ENCODE measurements around the gene IL34. TPM values are rescaled to one million over a fixed set of nuclear protein-coding genes. Genes with fewer than 3 reads are reported as not detected.
"Not testable (repeated sequence)": the region's sequence is repeated elsewhere in the genome, so short reads cannot be mapped to it uniquely, and the experiment has no call there.

IL34 gene
- total RNA-seq, 1 experiment from 2014 or later = not detected

GRCh38 chr16:70670938-70671337 is 24.6 kb downstream of the IL34 start:
- H3K9ac ChIP-seq (ENCODE audit: low read length); H2AFZ ChIP-seq (ENCODE audit: low read depth, low read length, poor library complexity, severe bottlenecking); BruUV-seq (replicated peaks); DNase-seq (ENCODE audit: low read depth, low spot score); CTCF ChIA-PET; H3K4me1 ChIP-seq (ENCODE audit: control insufficient read depth in 1 of 2, insufficient read depth in 2 of 2, low read length in 2 of 2); ATAC-seq; H3K4me2 ChIP-seq (ENCODE audit: low read length); RAD21 ChIA-PET (ENCODE audit: low non-redundant PET in 1 of 2, low total read pairs in 2 of 2, uncharacterized antibody in 2 of 2, unreplicated experiment in 2 of 2); POLR2A ChIA-PET; H3K27me3 ChIP-seq (ENCODE audit: insufficient read depth, low read length); H3K79me2 ChIP-seq (ENCODE audit: insufficient read depth, low read length); H3K9me3 ChIP-seq (ENCODE audit: control insufficient read depth in 1 of 2, insufficient read depth in 1 of 2, low read depth in 1 of 2, low read length in 2 of 2); H3K4me3 ChIP-seq (replicated peaks in 1 of 2; ENCODE audit: low read depth in 1 of 2, low read length in 2 of 2); H3K9me2 ChIP-seq (ENCODE audit: insufficient read depth); H3K27ac ChIP-seq (ENCODE audit: low read depth, low read length); intact Hi-C loops (cut with micrococcal nuclease); H4K20me1 ChIP-seq (ENCODE audit: insufficient read depth): not testable (repeated sequence)
- H3K36me3 ChIP-seq (ENCODE audit: control insufficient read depth in 1 of 2, insufficient read depth in 2 of 2, low read length in 2 of 2) = peaks cover 16 to 26% of the 10 kb centered on the region in 2 experiments; a peak in 3 of 4 replicates

DNA sequence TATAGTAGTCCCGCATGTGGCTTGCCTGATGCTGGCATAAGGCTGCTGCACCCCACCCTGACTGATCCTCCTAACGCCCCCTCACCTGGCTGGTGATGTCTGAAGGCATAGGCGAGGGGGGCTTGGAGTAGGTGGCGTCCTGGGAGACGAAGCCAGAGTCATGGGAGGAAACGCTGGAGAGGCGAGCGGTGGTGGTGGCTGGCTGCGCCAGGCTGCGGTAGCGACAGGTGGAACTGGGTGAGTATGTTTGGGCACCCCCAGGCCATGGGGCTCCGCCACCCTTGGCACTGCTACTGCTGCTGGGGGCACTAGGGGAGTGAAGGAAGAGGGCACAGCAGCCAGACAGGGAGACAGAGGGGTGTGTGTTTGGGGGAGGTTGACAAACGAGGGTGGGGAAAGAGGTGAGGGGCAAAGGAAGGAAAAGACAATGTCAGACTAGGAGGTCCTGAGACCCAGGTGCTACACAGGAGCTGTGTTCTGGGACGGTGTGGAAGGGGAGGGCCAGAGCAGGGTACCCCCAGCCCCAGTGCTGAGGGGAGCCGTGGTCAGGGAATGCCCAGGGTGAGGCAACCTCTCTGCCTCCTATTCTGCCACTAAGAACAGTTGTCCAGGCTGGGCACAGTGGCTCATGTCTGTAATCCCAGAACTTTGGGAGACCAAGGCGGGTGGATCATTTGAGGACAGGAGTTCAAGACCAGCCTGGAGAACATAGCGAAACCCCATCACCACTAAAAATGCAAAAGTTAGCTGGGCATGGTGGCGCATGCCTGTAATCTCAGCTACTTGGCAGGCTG is 28.1 kb downstream of the IL34 start:
- Histone ChIP-seq H3K4me3 (replicated peaks in 1 of 2; ENCODE audit: low read depth in 1 of 2, low read length in 2 of 2) (no peak overlapping the region), H3K27ac (ENCODE audit: low read depth, low read length) (no peak overlapping the region), H3K9me2 (ENCODE audit: insufficient read depth) (no peaks in the 10 kb centered on the region), H3K4me2 (ENCODE audit: low read length) (no peak overlapping the region), H2AFZ (ENCODE audit: low read depth, low read length, poor library complexity, severe bottlenecking) (no peak overlapping the region), H3K27me3 (ENCODE audit: insufficient read depth, low read length) (no peaks in the 10 kb centered on the region), H3K4me1 (ENCODE audit: control insufficient read depth in 1 of 2, insufficient read depth in 2 of 2, low read length in 2 of 2) (no peaks in the 10 kb centered on the region), H3K36me3 (ENCODE audit: control insufficient read depth in 1 of 2, insufficient read depth in 2 of 2, low read length in 2 of 2) (peaks cover 32 to 39% of the 10 kb centered on the region in 2 experiments; a peak in 3 of 4 replicates), H3K9ac (ENCODE audit: low read length) (no peak overlapping the region), H3K79me2 (ENCODE audit: insufficient read depth, low read length) (no peaks in the 10 kb centered on the region; the same call in 1 of the 2 replicates), H3K9me3 (ENCODE audit: control insufficient read depth in 1 of 2, insufficient read depth in 1 of 2, low read depth in 1 of 2, low read length in 2 of 2) (no peaks in the 10 kb centered on the region), H4K20me1 (ENCODE audit: insufficient read depth) (no peaks in the 10 kb centered on the region)
- ChIA-PET RAD21 (ENCODE audit: low non-redundant PET in 1 of 2, low total read pairs in 2 of 2, uncharacterized antibody in 2 of 2, unreplicated experiment in 2 of 2) (no interaction called here), POLR2A (no interaction called here), CTCF (interaction anchor here (1.7 kb wide), 1 partner anchor 97 kb away, joined by 6 read pairs; no protein-coding TSS in a partner anchor)
- TF ChIP-seq SIN3A (IDR thresholded peaks at IDR 0.05; ENCODE audit: low read depth) (no peak), ELF1 (IDR thresholded peaks at IDR 0.05; ENCODE audit: borderline replicate concordance, low read depth) (no peak), POLR2AphosphoS5 (IDR thresholded peaks at IDR 0.05; ENCODE audit: low read depth, low read length) (no peak), MAX (IDR thresholded peaks at IDR 0.05) (no peak), YY1 (IDR thresholded peaks at IDR 0.05; ENCODE audit: extremely low read depth, insufficient replicate concordance, low read depth, low read length) (no peak), TCF7L2 (IDR thresholded peaks at IDR 0.05; ENCODE audit: borderline replicate concordance, extremely low read depth, insufficient read depth, insufficient read length) (no peak), CBX3 (IDR thresholded peaks at IDR 0.05; ENCODE audit: low read depth) (no peak), POLR2A (IDR thresholded peaks at IDR 0.05; ENCODE audit: borderline replicate concordance, extremely low read depth, insufficient read depth, insufficient read length) (no peak), SRF (IDR thresholded peaks at IDR 0.05; ENCODE audit: low read depth) (no peak), CEBPB (IDR thresholded peaks at IDR 0.05; ENCODE audit: low read depth) (no peak), JUND (IDR thresholded peaks at IDR 0.05) (no peak), SP1 (IDR thresholded peaks at IDR 0.05; ENCODE audit: low read depth) (no peak)
- TF ChIP-seq, protein P1, sequence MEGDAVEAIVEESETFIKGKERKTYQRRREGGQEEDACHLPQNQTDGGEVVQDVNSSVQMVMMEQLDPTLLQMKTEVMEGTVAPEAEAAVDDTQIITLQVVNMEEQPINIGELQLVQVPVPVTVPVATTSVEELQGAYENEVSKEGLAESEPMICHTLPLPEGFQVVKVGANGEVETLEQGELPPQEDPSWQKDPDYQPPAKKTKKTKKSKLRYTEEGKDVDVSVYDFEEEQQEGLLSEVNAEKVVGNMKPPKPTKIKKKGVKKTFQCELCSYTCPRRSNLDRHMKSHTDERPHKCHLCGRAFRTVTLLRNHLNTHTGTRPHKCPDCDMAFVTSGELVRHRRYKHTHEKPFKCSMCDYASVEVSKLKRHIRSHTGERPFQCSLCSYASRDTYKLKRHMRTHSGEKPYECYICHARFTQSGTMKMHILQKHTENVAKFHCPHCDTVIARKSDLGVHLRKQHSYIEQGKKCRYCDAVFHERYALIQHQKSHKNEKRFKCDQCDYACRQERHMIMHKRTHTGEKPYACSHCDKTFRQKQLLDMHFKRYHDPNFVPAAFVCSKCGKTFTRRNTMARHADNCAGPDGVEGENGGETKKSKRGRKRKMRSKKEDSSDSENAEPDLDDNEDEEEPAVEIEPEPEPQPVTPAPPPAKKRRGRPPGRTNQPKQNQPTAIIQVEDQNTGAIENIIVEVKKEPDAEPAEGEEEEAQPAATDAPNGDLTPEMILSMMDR (IDR thresholded peaks at IDR 0.05 in 2 of 3, conservative IDR thresholded peaks at IDR 0.05 in 1 of 3; ENCODE audit: borderline replicate concordance in 1 of 3, insufficient read depth in 1 of 3, low read depth in 2 of 3, low read length in 2 of 3) = no peak
- intact Hi-C loops (cut with micrococcal nuclease) = no loop called here
- no peak for ATAC-seq
- DNase-seq (ENCODE audit: low read depth, low spot score) = no peak
- no TSS peak for BruUV-seq (replicated peaks)

Measured in HCT116 (cell line).